HEK293T (cell line): ENCODE data around the gene PPEF2.

ENCODE experiments used
- ARNT ChIP-seq: fragments of 450-650 bp; IDR thresholded peaks from 2 replicates; pipeline ENCODE4 v1.6.1; 2017; ENCODE audit warnings: mild to moderate bottlenecking
- BHLHE40 ChIP-seq: fragments of 450-650 bp; IDR thresholded peaks from 2 replicates; pipeline ENCODE4 v1.6.1; 2016; ENCODE audit warnings: mild to moderate bottlenecking, moderate library complexity, borderline replicate concordance
- CTBP1 ChIP-seq: fragments of 450-650 bp; IDR thresholded peaks from 2 replicates; pipeline ENCODE4 v1.6.1; 2016; ENCODE audit warnings: borderline replicate concordance
- ELF4 ChIP-seq: fragments of 450-650 bp; IDR thresholded peaks from 2 replicates; pipeline ENCODE4 v1.6.1; 2017; ENCODE audit warnings: antibody characterized with exemption
- FOXA1 ChIP-seq: fragments of 450-650 bp; IDR thresholded peaks from 2 replicates; pipeline ENCODE4 v1.6.1; 2016; ENCODE audit warnings: mild to moderate bottlenecking
- FOXK2 ChIP-seq: fragments of 450-650 bp; IDR thresholded peaks from 2 replicates; pipeline ENCODE4 v1.6.1; 2016; ENCODE audit warnings: mild to moderate bottlenecking
- FOXM1 ChIP-seq: fragments of 450-650 bp; IDR thresholded peaks from 2 replicates; pipeline ENCODE4 v1.6.1; 2017; ENCODE audit warnings: mild to moderate bottlenecking, borderline replicate concordance
- HDGF ChIP-seq: fragments of 450-650 bp; IDR thresholded peaks from 2 replicates; pipeline ENCODE4 v1.6.1; 2017; ENCODE audit warnings: antibody characterized with exemption, borderline replicate concordance
- L3MBTL2 ChIP-seq: fragments of 450-650 bp; conservative IDR thresholded peaks from 2 replicates; pipeline ENCODE4 v1.6.1; 2016; ENCODE audit warnings: mild to moderate bottlenecking
- NFRKB ChIP-seq: fragments of 450-650 bp; IDR thresholded peaks from 2 replicates; pipeline ENCODE4 v1.6.1; 2016; ENCODE audit warnings: mild to moderate bottlenecking, moderate library complexity
- PKNOX1 ChIP-seq: fragments of 450-650 bp; IDR thresholded peaks from 2 replicates; pipeline ENCODE4 v1.6.1; 2016
- SP1 ChIP-seq: fragments of 450-650 bp; IDR thresholded peaks from 2 replicates; pipeline ENCODE4 v1.6.1; 2017
- SUZ12 ChIP-seq: fragments of 450-650 bp; IDR thresholded peaks from 2 replicates; pipeline ENCODE4 v1.6.1; 2016; ENCODE audit warnings: mild to moderate bottlenecking
- ZNF384 ChIP-seq: fragments of 450-650 bp; IDR thresholded peaks from 2 replicates; pipeline ENCODE4 v1.6.1; 2016

GRCh38 chr4:75907966-75908365, 5.7 kb upstream of the PPEF2 start:
- no peak for TF ChIP-seq FOXK2
- no peak for TF ChIP-seq ELF4
- TF ChIP-seq SP1: no peak
- TF ChIP-seq ARNT: no peak
- no peak for TF ChIP-seq HDGF
- TF ChIP-seq L3MBTL2: no peak
- no peak for TF ChIP-seq SUZ12
- TF ChIP-seq ZNF384: no peak
- no peak for TF ChIP-seq BHLHE40
- TF ChIP-seq FOXM1: no peak
- TF ChIP-seq FOXA1: no peak
- TF ChIP-seq PKNOX1: no peak
- no peak for TF ChIP-seq CTBP1
- no peak for TF ChIP-seq NFRKB
